GM18520 (cell line): ENCODE results near the gene ANP32A.
"Not testable (repeated sequence)": the region's sequence is repeated elsewhere in the genome, so short reads cannot be mapped to it uniquely, and the experiment has no call there.

Experiments
- ATAC-seq: cut with Tn5 transposase; IDR thresholded peaks from one replicate; pipeline ENCODE4 v1.9.1; 2021; ENCODE audit not compliant: unreplicated experiment

ANP32A gene

GRCh38 chr15:68759982-68760579 is 60.6 kb downstream of the ANP32A start:
- ATAC-seq: not testable (repeated sequence)

- ATAC-seq: no peak
Observed at GRCh38 chr15:68755731-68756130, 65.0 kb downstream of the ANP32A start.

GRCh38 chr15:68751622-68752021 is 69.1 kb downstream of the ANP32A start:
- ATAC-seq: no peak

GRCh38 chr15:68749793-68750192 is 70.9 kb downstream of the ANP32A start:
- no peak for ATAC-seq

- ATAC-seq: no peak
Observed at GRCh38 chr15:68749365-68749764, 71.3 kb downstream of the ANP32A start.

- ATAC-seq: no peak
Observed at GRCh38 chr15:68743256-68743655, 77.4 kb downstream of the ANP32A start.

GRCh38 chr15:68739390-68740080 is 81.2 kb downstream of the ANP32A start:
- ATAC-seq: no peak

- no peak for ATAC-seq
Observed at GRCh38 chr15:68735610-68736009, 85.1 kb downstream of the ANP32A start.

- no peak for ATAC-seq
Observed at GRCh38 chr15:68734881-68735280, 85.8 kb downstream of the ANP32A start.

GRCh38 chr15:68734352-68734751 is 86.3 kb downstream of the ANP32A start:
- ATAC-seq: no peak

- no peak for ATAC-seq
Observed at GRCh38 chr15:68733666-68734065, 87.0 kb downstream of the ANP32A start.

- no peak for ATAC-seq
Observed at GRCh38 chr15:68732451-68732850, 88.2 kb downstream of the ANP32A start.

GRCh38 chr15:68730976-68731897 is 89.5 kb downstream of the ANP32A start:
- no peak for ATAC-seq

GRCh38 chr15:68730471-68730919 is 90.2 kb downstream of the ANP32A start:
- ATAC-seq: no peak

GRCh38 chr15:68729789-68730411 is 90.8 kb downstream of the ANP32A start:
- ATAC-seq: no peak
